B cell (primary cell): Measurements from ENCODE around the gene CPA4. TPM values are rescaled to one million over a fixed set of nuclear protein-coding genes. Genes with fewer than 3 reads are reported as not detected.

Experiments used
- ATAC-seq: fragments of 200-7000 bp; cut with Tn5 transposase; one replicate; pipeline ENCODE4 v1.10.0; 2021; ENCODE audit warnings: low read depth, mild to moderate bottlenecking, moderate number of reproducible peaks, moderate library complexity
- CTCF ChIA-PET: fragments of 350-600 bp; sonication (Branson Sonifier 250); formaldehyde crosslinking; loops from one replicate; lab custom pipeline; 2021; ENCODE audit warnings: antibody characterized with exemption, inconsistent platforms; lab: Charles Lee
- POLR2A ChIA-PET: fragments of 350-600 bp; sonication (Branson Sonifier 250); formaldehyde crosslinking; loops from one replicate; lab custom pipeline; 2021; ENCODE audit warnings: antibody characterized with exemption; lab: Charles Lee
- DNase-seq: peaks from one replicate; pipeline ENCODE4 v3.0.0; 2013
- H2AFZ ChIP-seq: 2 replicates; pipeline ENCODE4 v1.6.1; 2012; ENCODE audit warnings: mild to moderate bottlenecking, low read depth, low read length; ENCODE audit not compliant: insufficient read depth, poor library complexity, severe bottlenecking
- H3K27ac ChIP-seq, 2 donors: 1 replicate in 1 of 2; 2 replicates in 1 of 2; pipeline ENCODE4 v1.5.1; 2012 to 2013; ENCODE audit warnings: low read length in 2 of 2, mild to moderate bottlenecking in 2 of 2, moderate library complexity in 1 of 2
- H3K27me3 ChIP-seq, 4 experiments: fragments of 200-600 bp in 1 of 4; sonication (generic) in 1 of 4; replicated peaks in 1 of 4; 1 replicate in 2 of 4; 2 replicates in 2 of 4; pipeline versions ENCODE4 v1.6.1 to v1.7.0; 2013 to 2016; ENCODE audit warnings: low read length in 3 of 4, mild to moderate bottlenecking in 2 of 4, mixed read lengths in 1 of 4, moderate library complexity in 1 of 4; ENCODE audit not compliant: insufficient read depth in 4 of 4, control insufficient read depth in 3 of 4; ENCODE audit errors: control extremely low read depth in 1 of 4
- H3K36me3 ChIP-seq, 2 experiments: replicated peaks in 1 of 2; 1 replicate in 1 of 2; 2 replicates in 1 of 2; pipeline versions ENCODE4 v1.6.1 to v1.7.1; 2013; ENCODE audit warnings: low read length in 1 of 2; ENCODE audit not compliant: insufficient read depth in 2 of 2, control insufficient read depth in 1 of 2; ENCODE audit errors: control extremely low read depth in 1 of 2, extremely low read depth in 1 of 2
- H3K4me1 ChIP-seq, 2 donors: fragments of 200-600 bp in 1 of 2; sonication (generic) in 1 of 2; 1 replicate in 1 of 2; 2 replicates in 1 of 2; pipeline versions ENCODE4 v1.5.1 to v1.6.1; 2013 to 2017; ENCODE audit warnings: low read length in 2 of 2; ENCODE audit not compliant: control insufficient read depth in 2 of 2, insufficient read depth in 2 of 2
- H3K4me2 ChIP-seq: replicated peaks from 2 replicates; pipeline ENCODE3; 2012; ENCODE audit warnings: mild to moderate bottlenecking, low read depth, low read length; ENCODE audit not compliant: poor library complexity, severe bottlenecking
- H3K4me3 ChIP-seq, 5 experiments: fragments of 200-600 bp in 1 of 5; sonication (generic) in 1 of 5; 1 replicate in 3 of 5; 2 replicates in 2 of 5; pipeline versions ENCODE4 v1.5.1 to v1.7.0; 2011 to 2016; ENCODE audit warnings: low read length in 4 of 5, mild to moderate bottlenecking in 4 of 5, low read depth in 2 of 5, control low read depth in 1 of 5, moderate library complexity in 1 of 5; ENCODE audit not compliant: insufficient read depth in 1 of 5; ENCODE audit errors: control extremely low read depth in 1 of 5, extremely low read depth in 1 of 5
- H3K79me2 ChIP-seq: fragments of 200-600 bp; sonication (generic); one replicate; pipeline ENCODE4 v1.6.0; 2016; ENCODE audit warnings: low read length; ENCODE audit not compliant: control insufficient read depth, insufficient read depth
- H3K9ac ChIP-seq: fragments of 200-600 bp; sonication (generic); 2 replicates; pipeline ENCODE4 v1.6.1; 2017; ENCODE audit warnings: mild to moderate bottlenecking, low read length, moderate library complexity
- H3K9me3 ChIP-seq, 3 donors: one replicate each; pipeline versions ENCODE4 v1.6.1 to v1.7.1; 2013; ENCODE audit warnings: low read length in 2 of 3; ENCODE audit not compliant: control insufficient read depth in 2 of 3, insufficient read depth in 1 of 3; ENCODE audit errors: control extremely low read depth in 1 of 3
- H4K20me1 ChIP-seq: 2 replicates; pipeline ENCODE4 v1.6.0; 2012; ENCODE audit warnings: mild to moderate bottlenecking, low read length; ENCODE audit not compliant: insufficient read depth, control insufficient read depth, poor library complexity, severe bottlenecking
- H3K27ac Mint-ChIP-seq: one replicate; pipeline ENCODE4 v1.8.0; 2021; ENCODE audit warnings: mixed read lengths
- H3K27me3 Mint-ChIP-seq: one replicate; pipeline ENCODE4 v1.8.0; 2021; ENCODE audit warnings: mixed read lengths
- H3K4me1 Mint-ChIP-seq: one replicate; pipeline ENCODE4 v1.8.0; 2021; ENCODE audit warnings: mixed read lengths
- H3K4me3 Mint-ChIP-seq: one replicate; pipeline ENCODE4 v1.8.0; 2021; ENCODE audit warnings: mixed read lengths
- H3K9me3 Mint-ChIP-seq: one replicate; pipeline ENCODE4 v1.8.0; 2022; ENCODE audit warnings: mixed read lengths; ENCODE audit not compliant: insufficient read depth
- EZH2 ChIP-seq: IDR thresholded peaks from 2 replicates; pipeline ENCODE4 v1.6.1; 2012; ENCODE audit warnings: borderline replicate concordance, low read depth, mild to moderate bottlenecking, moderate library complexity, low read length; ENCODE audit not compliant: insufficient read depth, poor library complexity, severe bottlenecking
- WGBS: methylation state at CpG from one replicate; pipeline ENCODE4 v1.1.5; 2013; ENCODE audit warnings: missing lambda C conversion rate; ENCODE audit not compliant: insufficient coverage; 5-methylcytosine and 5-hydroxymethylcytosine counted together
- intact Hi-C: fragments of 100-400 bp; cut with micrococcal nuclease; formaldehyde crosslinking; loops from one replicate; pipeline ENCODE4 v1.10.0; 2022
- polyA plus RNA-seq: library from polyadenylated mRNA; depleted of rRNA; stranded (reverse); fragments of >200 nt; gene quantifications from 2 replicates; pipeline ENCODE4 v1.2.3, GENCODE V29; 2012
- total RNA-seq, 2 donors: library from RNA; stranded (reverse); fragments of 120-200 nt in 1 of 2; gene quantifications; 1 replicate in 1 of 2; 2 replicates in 1 of 2; pipeline versions ENCODE4 v1.2.3 to v1.2.4, GENCODE V29; 2013 to 2022
- TF ChIP-seq, protein P1 (sequence below): fragments of 200-600 bp; IDR thresholded peaks from one replicate; pipeline ENCODE4 v1.8.0; 2022; ENCODE audit warnings: antibody characterized with exemption, mild to moderate bottlenecking

The CPA4 gene
- total and polyA plus RNA-seq, 2 donors (not counting 1 experiment from before 2014, with no cell fraction given): not detected

DNA sequence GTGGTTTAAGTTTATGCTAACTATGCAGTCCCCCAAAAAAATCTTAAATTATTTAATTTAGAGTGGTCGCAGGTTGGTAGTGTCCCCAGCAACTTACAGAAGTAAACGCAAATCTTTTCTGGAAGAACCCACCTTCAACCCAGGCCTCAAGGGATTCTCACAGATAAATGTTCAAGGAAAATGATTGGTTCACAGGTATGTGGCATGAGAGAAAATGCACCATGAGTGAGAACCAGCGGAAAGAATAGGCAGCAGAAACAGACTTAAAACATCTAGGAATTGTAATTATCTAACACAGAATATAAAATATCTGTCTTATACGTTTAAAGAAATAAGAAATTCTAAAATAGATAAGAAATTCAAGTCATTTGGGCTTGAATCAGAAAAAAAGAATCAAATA, 48.9 kb downstream of the CPA4 start:
- ChIA-PET CTCF (no interaction called here), POLR2A (no interaction called here)
- no peak overlapping the region for H3K27ac ChIP-seq
- H3K79me2 ChIP-seq: no peaks in the 10 kb centered on the region
- no peak overlapping the region for H3K9ac ChIP-seq
- H3K4me3 ChIP-seq: no peak overlapping the region
- H2AFZ ChIP-seq: no peak overlapping the region
- Mint-ChIP-seq H3K4me1 (no peaks in the 10 kb centered on the region), H3K27me3 (peaks cover 9% of the 10 kb centered on the region), H3K4me3 (no peak overlapping the region), H3K9me3 (no peaks in the 10 kb centered on the region), H3K27ac (no peak overlapping the region)
- H3K36me3 ChIP-seq: no peaks in the 10 kb centered on the region
- TF ChIP-seq, protein P1, sequence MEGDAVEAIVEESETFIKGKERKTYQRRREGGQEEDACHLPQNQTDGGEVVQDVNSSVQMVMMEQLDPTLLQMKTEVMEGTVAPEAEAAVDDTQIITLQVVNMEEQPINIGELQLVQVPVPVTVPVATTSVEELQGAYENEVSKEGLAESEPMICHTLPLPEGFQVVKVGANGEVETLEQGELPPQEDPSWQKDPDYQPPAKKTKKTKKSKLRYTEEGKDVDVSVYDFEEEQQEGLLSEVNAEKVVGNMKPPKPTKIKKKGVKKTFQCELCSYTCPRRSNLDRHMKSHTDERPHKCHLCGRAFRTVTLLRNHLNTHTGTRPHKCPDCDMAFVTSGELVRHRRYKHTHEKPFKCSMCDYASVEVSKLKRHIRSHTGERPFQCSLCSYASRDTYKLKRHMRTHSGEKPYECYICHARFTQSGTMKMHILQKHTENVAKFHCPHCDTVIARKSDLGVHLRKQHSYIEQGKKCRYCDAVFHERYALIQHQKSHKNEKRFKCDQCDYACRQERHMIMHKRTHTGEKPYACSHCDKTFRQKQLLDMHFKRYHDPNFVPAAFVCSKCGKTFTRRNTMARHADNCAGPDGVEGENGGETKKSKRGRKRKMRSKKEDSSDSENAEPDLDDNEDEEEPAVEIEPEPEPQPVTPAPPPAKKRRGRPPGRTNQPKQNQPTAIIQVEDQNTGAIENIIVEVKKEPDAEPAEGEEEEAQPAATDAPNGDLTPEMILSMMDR: no peak
- TF ChIP-seq EZH2: no peak
- H3K4me1 ChIP-seq: no peaks in the 10 kb centered on the region
- WGBS: no CpG with 5 or more reads among the region's 4 CpGs
- H4K20me1 ChIP-seq: no peaks in the 10 kb centered on the region
- intact Hi-C loops: no loop called here
- H3K4me2 ChIP-seq: no peak overlapping the region
- peaks cover 0 to 2% (median 0%) of the 10 kb centered on the region in 4 experiments for H3K27me3 ChIP-seq
- DNase-seq (no peak), ATAC-seq (no peak)
- H3K9me3 ChIP-seq: peaks cover 0 to 5% (median 0%) of the 10 kb centered on the region in 3 donors

DNA sequence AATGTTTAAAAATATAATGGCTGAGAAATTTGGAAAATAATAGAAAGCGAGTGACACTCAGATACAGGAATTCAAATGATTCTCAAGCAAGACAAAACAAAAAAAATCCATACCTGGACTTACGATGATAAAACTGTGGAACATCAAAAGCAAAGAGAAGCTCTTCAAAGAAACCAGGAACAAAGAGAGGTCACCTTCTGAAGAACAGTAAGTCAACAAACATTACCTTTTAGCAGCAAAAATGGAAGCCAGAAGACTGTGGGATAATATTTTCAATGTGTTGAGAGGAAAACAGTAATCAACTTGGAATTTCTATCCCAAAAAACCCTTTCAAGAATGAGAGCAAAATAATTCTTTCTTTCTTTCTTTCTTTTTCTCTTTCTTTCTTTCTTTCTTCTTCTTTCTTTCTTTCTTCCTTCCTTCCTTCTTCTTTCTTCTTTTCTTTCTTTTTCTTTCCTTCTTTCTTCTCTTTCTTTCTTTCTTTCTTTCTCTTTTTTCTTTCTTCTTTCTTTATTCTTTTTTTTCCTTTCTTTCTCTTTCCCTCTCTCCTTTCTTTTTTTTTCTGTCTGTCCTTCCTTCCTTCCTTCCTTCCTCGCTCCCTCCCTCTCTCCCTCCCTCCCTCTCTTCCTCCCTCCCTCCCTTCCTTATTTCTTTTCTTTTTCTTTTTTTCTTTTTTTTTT, 49.9 kb downstream of the CPA4 start:
- TF ChIP-seq EZH2: no peak
- TF ChIP-seq, protein P1: peak; percentile 24
- H3K27ac Mint-ChIP-seq: no peak overlapping the region

More for the DNA sequence above, 49.9 kb downstream of the CPA4 start:
- H3K36me3 ChIP-seq: no peaks in the 10 kb centered on the region
- no peak for ATAC-seq
- no peak overlapping the region for H3K9ac ChIP-seq
- no peak overlapping the region for H2AFZ ChIP-seq
- POLR2A ChIA-PET: no interaction called here
- Mint-ChIP-seq H3K4me3 (no peak overlapping the region), H3K4me1 (no peaks in the 10 kb centered on the region), H3K27me3 (peaks cover 9% of the 10 kb centered on the region), H3K9me3 (no peaks in the 10 kb centered on the region)
- no peak for DNase-seq
- H3K79me2 ChIP-seq: no peaks in the 10 kb centered on the region
- peaks cover 0 to 5% (median 0%) of the 10 kb centered on the region in 3 donors for H3K9me3 ChIP-seq
- H3K4me3 ChIP-seq: no peak overlapping the region
- H3K4me1 ChIP-seq: no peaks in the 10 kb centered on the region
- intact Hi-C loops: no loop called here
- H3K4me2 ChIP-seq: no peak overlapping the region
- H3K27me3 ChIP-seq: peaks cover 0 to 2% (median 0%) of the 10 kb centered on the region in 4 experiments
- no peaks in the 10 kb centered on the region for H4K20me1 ChIP-seq
- CTCF ChIA-PET: no interaction called here
- no peak overlapping the region for H3K27ac ChIP-seq
- WGBS: 80% methylated on average over 1 of the region's 3 CpGs
